NB4 (cell line): Measurements from ENCODE around the gene GLS.

Source experiments
- CTCF ChIP-seq: IDR thresholded peaks from one replicate; pipeline ENCODE4 v1.5.1; 2012; ENCODE audit warnings: low read depth, low read length
- POLR2A ChIP-seq: IDR thresholded peaks from 2 replicates; pipeline ENCODE4 v1.6.1; 2011; ENCODE audit warnings: mild to moderate bottlenecking; ENCODE audit not compliant: insufficient read length; ENCODE audit errors: extremely low read depth

DNA sequence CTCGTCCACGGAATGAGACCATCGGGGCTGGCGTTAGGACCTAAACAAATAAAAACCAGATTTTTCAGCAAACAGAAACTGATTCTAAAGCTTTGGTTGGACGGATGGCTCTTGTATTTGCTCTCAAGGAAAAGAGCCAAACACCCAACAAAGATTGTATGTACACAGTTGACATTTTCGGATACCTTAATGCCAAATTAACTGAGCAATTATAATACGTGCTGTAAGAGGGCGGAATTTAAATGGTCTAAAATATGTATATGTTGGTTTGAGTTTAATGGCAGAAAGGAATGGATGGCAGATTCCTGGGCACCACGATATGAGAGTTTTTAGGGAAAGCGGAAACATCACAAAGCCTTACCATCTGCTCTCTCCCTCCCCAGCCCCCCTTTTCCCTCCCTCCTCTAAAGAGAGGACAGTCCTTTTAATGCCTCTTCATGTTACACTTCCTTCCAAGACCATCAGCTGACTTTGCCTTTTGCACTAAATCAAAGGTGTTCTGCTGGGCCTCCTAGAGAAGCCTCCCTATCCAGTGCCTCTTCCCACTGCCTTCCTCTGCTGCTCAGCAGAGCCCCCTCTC is 100.1 kb downstream of the GLS start:
- TF ChIP-seq CTCF (no peak), POLR2A (no peak)
